Mucosa of descending colon (tissue), 3 donors: ENCODE measurements around the gene TM7SF2. TPM values are rescaled to one million over a fixed set of nuclear protein-coding genes. Genes with fewer than 3 reads are reported as not detected.

Experiments used
- ATAC-seq: fragments of 200-7000 bp; cut with Tn5 transposase; one replicate; pipeline ENCODE4 v1.9.1; 2020; ENCODE audit warnings: mild to moderate bottlenecking, moderate library complexity
- DNase-seq, 3 donors: peaks; one replicate each; pipeline ENCODE4 v3.0.0-alpha.2; 2020
- H3K36me3 ChIP-seq: fragments of 200-600 bp; one replicate; pipeline ENCODE4 v1.8.0; 2021; ENCODE audit warnings: low read depth, mild to moderate bottlenecking
- H3K4me1 ChIP-seq: fragments of 200-600 bp; one replicate; pipeline ENCODE4 v1.8.0; 2021; ENCODE audit warnings: low read depth, mild to moderate bottlenecking
- H3K4me3 ChIP-seq: fragments of 200-600 bp; one replicate; pipeline ENCODE4 v1.8.0; 2021; ENCODE audit warnings: mild to moderate bottlenecking
- H3K9me3 ChIP-seq: fragments of 200-600 bp; one replicate; pipeline ENCODE4 v1.8.0; 2021; ENCODE audit warnings: mild to moderate bottlenecking
- intact Hi-C, 2 donors: fragments of 100-400 bp; cut with DNase I in 1 of 2; cut with micrococcal nuclease in 1 of 2; formaldehyde crosslinking; loops; one replicate each; pipeline versions ENCODE4 v1.11.0 to v1.11.1; 2022; cut with DNase I, micrococcal nuclease
- total RNA-seq, 3 donors: library from RNA; stranded (reverse); fragmentation: NEBNext Ultra II Directional in 2 of 3; extraction: Animal tissue kit (Norgen Biotek cat#: 25700) in 2 of 3; gene quantifications; one replicate each; pipeline versions ENCODE4 v1.2.1 to v1.2.4, GENCODE V29; 2021 to 2023
- TF ChIP-seq, protein P1 (sequence below): fragments of 200-600 bp; IDR thresholded peaks from one replicate; pipeline ENCODE4 v1.8.0; 2022; ENCODE audit warnings: antibody characterized with exemption, mild to moderate bottlenecking
- donor health status: DM: no; HTN: no; CAD: no; lungs with moderate emphysema.
- donor health status: DM: no; HTN: no; CAD: no.
- donor health status: DM: no; HTN: yes; CAD: no.

The TM7SF2 gene
- total RNA-seq, 3 donors from 2014 or later = 13.1 to 25.7 (median 23.6) TPM

DNA sequence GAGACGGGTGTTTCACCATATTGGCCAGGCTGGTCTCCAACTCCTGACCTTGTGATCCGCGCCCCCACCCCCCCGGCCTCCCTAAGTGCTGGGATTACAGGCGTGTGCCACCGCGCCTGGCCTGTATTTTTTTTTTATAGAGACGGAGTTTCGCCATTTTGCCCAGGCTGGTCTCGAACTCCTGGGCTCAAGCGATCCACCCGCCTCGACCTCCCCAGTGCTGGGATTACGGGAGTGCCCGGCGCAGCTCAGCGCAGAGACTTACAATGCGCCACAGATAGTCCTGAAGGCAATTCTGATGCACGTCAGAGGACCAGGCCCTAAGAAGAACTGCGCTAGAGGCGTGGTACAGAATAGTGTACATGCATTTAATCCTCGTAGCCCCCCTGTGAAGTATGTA lies 16.2 kb upstream of the TM7SF2 start:
- Histone ChIP-seq H3K9me3 (no peaks in the 10 kb centered on the region), H3K4me1 (peaks cover 17% of the 10 kb centered on the region), H3K4me3 (no peak overlapping the region), H3K36me3 (no peaks in the 10 kb centered on the region)
- no peak for DNase-seq
- TF ChIP-seq, protein P1, sequence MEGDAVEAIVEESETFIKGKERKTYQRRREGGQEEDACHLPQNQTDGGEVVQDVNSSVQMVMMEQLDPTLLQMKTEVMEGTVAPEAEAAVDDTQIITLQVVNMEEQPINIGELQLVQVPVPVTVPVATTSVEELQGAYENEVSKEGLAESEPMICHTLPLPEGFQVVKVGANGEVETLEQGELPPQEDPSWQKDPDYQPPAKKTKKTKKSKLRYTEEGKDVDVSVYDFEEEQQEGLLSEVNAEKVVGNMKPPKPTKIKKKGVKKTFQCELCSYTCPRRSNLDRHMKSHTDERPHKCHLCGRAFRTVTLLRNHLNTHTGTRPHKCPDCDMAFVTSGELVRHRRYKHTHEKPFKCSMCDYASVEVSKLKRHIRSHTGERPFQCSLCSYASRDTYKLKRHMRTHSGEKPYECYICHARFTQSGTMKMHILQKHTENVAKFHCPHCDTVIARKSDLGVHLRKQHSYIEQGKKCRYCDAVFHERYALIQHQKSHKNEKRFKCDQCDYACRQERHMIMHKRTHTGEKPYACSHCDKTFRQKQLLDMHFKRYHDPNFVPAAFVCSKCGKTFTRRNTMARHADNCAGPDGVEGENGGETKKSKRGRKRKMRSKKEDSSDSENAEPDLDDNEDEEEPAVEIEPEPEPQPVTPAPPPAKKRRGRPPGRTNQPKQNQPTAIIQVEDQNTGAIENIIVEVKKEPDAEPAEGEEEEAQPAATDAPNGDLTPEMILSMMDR = no peak
- intact Hi-C loops = no loop called here
- no peak for ATAC-seq

DNA sequence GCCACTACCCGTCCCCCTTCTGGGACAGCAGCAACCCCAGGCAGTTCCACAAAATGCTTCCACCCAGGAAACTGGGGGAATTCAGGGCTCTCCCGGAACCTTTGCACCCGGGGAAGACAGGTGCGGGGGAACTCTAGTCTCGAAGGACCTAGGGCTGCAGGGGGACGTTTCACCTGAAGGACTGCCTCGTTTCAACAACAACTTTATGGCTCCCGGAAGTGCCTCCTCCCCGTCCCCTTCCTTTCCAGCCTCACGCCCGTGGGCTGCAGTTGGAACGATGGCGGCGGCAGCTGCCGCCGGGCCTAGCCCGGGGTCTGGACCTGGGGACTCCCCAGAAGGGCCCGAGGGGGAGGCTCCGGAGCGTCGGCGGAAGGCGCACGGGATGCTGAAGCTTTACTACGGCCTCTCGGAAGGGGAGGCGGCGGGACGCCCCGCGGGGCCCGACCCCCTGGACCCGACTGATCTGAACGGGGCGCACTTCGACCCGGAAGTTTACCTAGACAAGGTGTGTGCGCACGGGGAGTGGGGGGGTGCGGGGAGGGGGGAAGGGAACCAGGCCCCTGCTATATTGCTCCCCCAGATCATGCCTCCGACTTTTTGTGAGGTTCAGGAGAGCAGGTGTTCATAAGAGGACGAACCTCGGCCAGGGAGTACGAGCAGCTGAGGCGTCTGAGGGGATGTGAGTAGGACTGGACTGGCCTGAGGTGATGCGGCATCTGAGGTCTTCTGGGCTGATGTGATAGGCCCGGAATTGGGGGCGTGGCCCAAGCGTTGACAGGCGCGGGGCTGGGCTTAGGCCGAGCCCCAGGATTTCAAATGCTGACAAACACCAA lies 15.5 kb upstream of the TM7SF2 start, which contains the start of gene VPS51:
TSS of gene VPS51 (plus strand) at position 241 of the 833 bp plus-strand sequence. CDS start at position 278, 37 bp downstream.
- Histone ChIP-seq H3K9me3 (no peaks in the 10 kb centered on the region), H3K4me1 (peaks cover 17% of the 10 kb centered on the region), H3K4me3 (peak within 1 kb of the TSS; percentile 56), H3K36me3 (no peaks in the 10 kb centered on the region)
- peak; percentile 99 for ATAC-seq
- intact Hi-C loops = no loop called here
- DNase-seq = peak; percentile 90 to 94 (median 94)
- TF ChIP-seq, protein P1 = no peak

DNA sequence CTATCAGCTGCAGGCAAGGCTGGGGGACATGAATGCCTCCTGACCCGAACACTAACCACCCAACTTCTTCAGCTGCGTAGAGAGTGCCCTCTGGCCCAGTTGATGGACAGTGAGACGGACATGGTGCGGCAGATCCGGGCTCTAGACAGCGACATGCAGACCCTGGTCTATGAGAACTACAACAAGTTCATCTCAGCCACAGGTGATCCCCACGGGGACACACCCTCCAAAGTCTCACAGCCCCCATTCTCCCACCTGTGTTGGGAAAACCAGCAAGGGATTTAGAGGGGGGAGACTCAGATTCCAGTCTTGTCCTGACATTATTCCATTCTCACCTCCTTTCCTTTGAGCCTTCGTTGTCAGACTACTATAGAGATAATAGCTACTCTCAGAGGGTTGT lies 14.7 kb upstream of the TM7SF2 start:
- Histone ChIP-seq H3K4me1 (peaks cover 17% of the 10 kb centered on the region), H3K9me3 (no peaks in the 10 kb centered on the region), H3K36me3 (no peaks in the 10 kb centered on the region), H3K4me3 (peak overlapping the region; percentile 56)
- DNase-seq (no peak), ATAC-seq (no peak)
- intact Hi-C loops = no loop called here
- TF ChIP-seq, protein P1 = no peak

DNA sequence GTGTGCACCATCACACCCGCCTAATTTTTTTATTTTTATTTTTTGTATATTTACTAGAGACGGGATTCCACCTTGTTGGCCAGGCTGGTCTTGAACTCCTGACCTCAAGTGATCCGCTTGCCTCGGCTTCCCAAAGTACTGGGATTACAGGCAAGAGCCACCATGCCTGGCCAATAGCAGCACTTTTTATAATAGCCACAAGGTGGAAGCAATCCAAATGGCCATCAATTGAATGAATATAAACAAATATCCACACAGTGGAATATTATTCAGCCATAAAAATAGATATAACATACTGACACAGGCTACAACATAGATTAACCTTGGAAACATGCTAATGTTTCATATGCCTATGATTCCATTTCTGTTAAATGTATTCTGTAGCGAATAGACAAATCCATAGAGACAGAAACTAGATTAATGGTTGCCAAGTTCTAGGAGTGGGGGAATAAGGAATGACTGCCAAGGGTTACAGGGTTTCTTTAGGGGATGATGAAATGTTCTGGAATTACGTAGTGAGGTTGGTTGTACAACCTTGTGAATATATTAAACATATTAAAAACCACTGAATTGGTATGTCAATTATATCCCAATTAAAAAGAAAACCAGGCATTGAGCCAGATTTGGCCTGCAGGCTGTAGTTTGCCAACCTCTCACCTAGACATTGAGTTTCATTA lies 10.9 kb upstream of the TM7SF2 start:
- Histone ChIP-seq H3K9me3 (no peaks in the 10 kb centered on the region), H3K4me3 (no peak overlapping the region), H3K4me1 (peaks cover 14% of the 10 kb centered on the region), H3K36me3 (no peaks in the 10 kb centered on the region)
- no peak for ATAC-seq
- intact Hi-C loops = no loop called here
- no peak for DNase-seq
- TF ChIP-seq, protein P1 = no peak

DNA sequence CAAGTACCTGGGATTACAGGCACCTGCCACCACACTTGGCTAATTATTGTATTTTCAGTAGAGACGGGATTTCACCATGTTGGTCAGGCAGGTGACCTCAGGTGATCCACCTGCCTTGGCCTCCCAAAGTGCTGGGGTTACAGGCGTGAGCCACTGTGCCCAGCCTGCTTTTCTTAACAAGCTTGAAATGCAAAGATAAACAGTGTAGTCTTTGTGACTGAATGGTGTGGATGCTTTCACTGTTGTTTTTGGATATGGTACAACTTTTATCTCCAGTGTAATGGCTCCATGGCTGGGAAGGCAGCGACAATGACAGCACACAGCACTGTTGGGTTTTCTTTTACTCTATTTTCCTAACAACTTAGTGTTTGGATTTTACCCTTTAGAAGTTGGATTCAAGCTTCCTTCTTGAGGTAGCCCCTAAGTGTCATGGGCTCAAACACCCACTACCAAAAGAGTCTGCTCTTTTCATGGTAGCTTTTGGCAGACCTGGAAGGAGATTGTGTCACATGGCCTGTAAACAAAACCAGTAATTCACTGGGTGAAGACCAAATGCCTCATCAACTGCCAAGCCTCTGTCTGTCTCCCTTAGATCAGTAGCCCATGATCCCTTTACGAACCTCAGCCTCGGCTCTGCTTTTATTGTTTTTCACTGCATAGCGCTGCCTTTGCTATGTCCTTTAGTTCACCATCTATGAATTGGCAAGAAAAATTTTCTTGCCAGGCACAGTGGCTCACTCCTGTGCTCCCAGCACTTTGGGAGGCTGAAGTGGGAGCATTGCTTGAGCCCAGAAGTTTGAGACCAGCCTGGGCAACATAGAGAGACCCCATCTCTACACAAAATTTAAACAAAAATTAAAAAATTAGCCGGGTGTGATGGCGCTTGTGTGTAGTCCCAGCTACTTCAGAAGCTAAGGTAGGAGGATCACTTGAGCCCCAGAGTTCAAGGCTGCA lies 9.3 kb upstream of the TM7SF2 start:
- Histone ChIP-seq H3K9me3 (no peaks in the 10 kb centered on the region), H3K4me3 (no peak overlapping the region), H3K36me3 (no peaks in the 10 kb centered on the region), H3K4me1 (peaks cover 4% of the 10 kb centered on the region)
- DNase-seq (no peak), ATAC-seq (no peak)
- intact Hi-C loops = no loop called here
- TF ChIP-seq, protein P1 = no peak
